SK-N-MC (cell line): Measurements from ENCODE around the gene PRR15L.
"Not testable (repeated sequence)": the region's sequence is repeated elsewhere in the genome, so short reads cannot be mapped to it uniquely, and the experiment has no call there.

ENCODE experiments used
- DNase-seq: peaks from one replicate; pipeline ENCODE4 v3.0.0-alpha.2; 2011; ENCODE audit warnings: low read depth, low spot score
- H3K27ac ChIP-seq: fragments of 200-600 bp; sonication (generic); 2 replicates; pipeline ENCODE4 v1.5.1; 2016; ENCODE audit warnings: mixed run types
- H3K36me3 ChIP-seq: fragments of 200-600 bp; sonication (generic); 2 replicates; pipeline ENCODE4 v1.6.1; 2017; ENCODE audit warnings: antibody characterized with exemption, low read length, mixed read lengths; ENCODE audit not compliant: insufficient read depth
- H3K4me3 ChIP-seq: fragments of 200-600 bp; sonication (generic); 2 replicates; pipeline ENCODE4 v1.5.1; 2016
- H3K9ac ChIP-seq: fragments of 200-600 bp; sonication (generic); 2 replicates; pipeline ENCODE4 v1.8.0; 2017; ENCODE audit warnings: mixed run types, mixed read lengths; ENCODE audit not compliant: insufficient read length
- H3K9me3 ChIP-seq: fragments of 200-600 bp; sonication (generic); 2 replicates; pipeline ENCODE4 v1.6.1; 2017; ENCODE audit warnings: low read depth, mild to moderate bottlenecking, antibody characterized with exemption, low read length, moderate library complexity, mixed read lengths
- EZH2 ChIP-seq: fragments of 200-600 bp; sonication (generic); IDR thresholded peaks from one replicate; pipeline ENCODE4 v1.6.1; 2017; ENCODE audit warnings: antibody characterized with exemption
- FOXP2 ChIP-seq: optimal IDR thresholded peaks from 2 replicates; pipeline ENCODE3; 2011; ENCODE audit warnings: mild to moderate bottlenecking, moderate library complexity; ENCODE audit not compliant: insufficient read depth; ENCODE audit errors: extremely low read length, control extremely low read depth
- POLR2AphosphoS5 ChIP-seq: IDR thresholded peaks from 2 replicates; pipeline ENCODE4 v1.6.1; 2012; ENCODE audit warnings: mild to moderate bottlenecking, low read depth, low read length, borderline replicate concordance

Gene PRR15L

GRCh38 chr17:47992216-47992615, 34.5 kb upstream of the PRR15L start:
- Histone ChIP-seq H3K4me3 (no peak overlapping the region), H3K36me3 (no peaks in the 10 kb centered on the region), H3K9ac (no peak overlapping the region), H3K27ac (no peak overlapping the region), H3K9me3 (no peaks in the 10 kb centered on the region)
- TF ChIP-seq FOXP2 (no peak), POLR2AphosphoS5 (no peak), EZH2 (no peak)
- DNase-seq, result no peak

DNA sequence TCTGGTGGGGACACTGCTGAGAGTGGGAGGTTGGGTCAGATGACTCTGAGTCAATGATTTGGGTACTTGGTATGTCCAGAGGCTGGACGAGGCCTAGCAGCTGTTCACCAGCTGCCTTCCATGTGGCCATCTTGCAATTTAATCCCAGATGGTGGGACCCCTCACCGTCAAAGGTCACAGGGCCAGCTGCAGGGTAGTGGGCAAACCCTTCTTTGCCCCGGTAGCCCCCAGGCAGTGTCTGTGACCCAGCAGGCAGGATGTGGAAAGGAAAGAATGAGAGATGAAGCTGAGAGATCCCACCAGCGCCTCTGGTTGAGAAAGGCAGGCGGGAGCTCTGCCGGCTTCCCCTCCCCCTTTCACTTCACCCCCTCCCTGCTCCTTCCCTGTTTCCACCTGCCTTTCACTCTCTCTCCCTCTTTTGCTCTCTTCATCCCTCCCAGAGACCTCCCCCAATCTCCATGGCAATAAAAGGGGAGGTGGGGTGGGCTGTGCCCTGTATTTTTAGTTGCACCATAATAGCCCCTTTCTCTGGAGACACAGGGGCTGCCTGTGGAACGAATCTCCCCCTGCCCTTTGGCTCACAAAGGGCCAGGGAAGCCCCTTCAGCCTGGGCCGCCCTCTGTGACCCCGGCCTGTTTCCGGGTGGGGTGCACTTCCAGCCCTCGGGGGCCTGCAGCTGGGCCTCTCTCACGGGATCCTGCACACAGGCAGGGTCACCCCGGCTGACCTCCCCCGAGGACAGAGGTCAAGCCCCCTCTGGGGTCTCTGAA, 33.5 kb upstream of the PRR15L start:
- no peak overlapping the region for H3K4me3 ChIP-seq
- DNase-seq, result no peak

DNA sequence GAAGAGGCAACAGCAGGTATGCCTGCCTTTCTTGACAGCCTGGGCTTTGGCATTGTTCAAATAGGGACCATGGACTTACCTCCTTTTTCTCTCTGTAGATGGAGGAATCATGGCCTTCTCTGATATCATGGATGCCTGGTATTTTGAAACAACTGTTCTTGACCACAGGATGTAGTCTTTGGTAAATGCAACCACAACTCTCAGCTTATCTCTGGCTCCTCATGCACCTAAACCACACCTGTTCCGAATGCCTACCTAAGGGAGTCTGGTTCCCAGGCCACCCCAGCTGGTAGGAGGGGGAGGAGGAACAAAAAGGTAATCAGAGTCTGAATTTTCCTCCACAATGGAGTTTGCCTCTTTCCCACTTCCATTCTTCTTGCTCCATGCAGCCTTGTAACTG, 32.0 kb upstream of the PRR15L start:
- Histone ChIP-seq H3K9ac (no peak overlapping the region), H3K27ac (no peak overlapping the region), H3K36me3 (no peaks in the 10 kb centered on the region), H3K4me3 (no peak overlapping the region), H3K9me3 (no peaks in the 10 kb centered on the region)
- no peak for DNase-seq
- TF ChIP-seq FOXP2 (no peak), EZH2 (no peak), POLR2AphosphoS5 (no peak)

More for the DNA sequence above, 33.5 kb upstream of the PRR15L start:
- H3K9me3 ChIP-seq, result no peaks in the 10 kb centered on the region
- TF ChIP-seq POLR2AphosphoS5 (no peak), FOXP2 (no peak), EZH2 (no peak)
- no peak overlapping the region for H3K9ac ChIP-seq
- H3K27ac ChIP-seq, result no peak overlapping the region
- H3K36me3 ChIP-seq, result no peaks in the 10 kb centered on the region

- H3K9ac ChIP-seq, result no peak overlapping the region
- no peak for DNase-seq
- TF ChIP-seq FOXP2 (no peak), EZH2 (no peak), POLR2AphosphoS5 (no peak)
- no peaks in the 10 kb centered on the region for H3K9me3 ChIP-seq
- H3K27ac ChIP-seq, result no peak overlapping the region
- H3K4me3 ChIP-seq, result no peak overlapping the region
- H3K36me3 ChIP-seq, result no peaks in the 10 kb centered on the region
Measured at GRCh38 chr17:47989159-47989558, 31.5 kb upstream of the PRR15L start.

- not testable (repeated sequence) for H3K4me3 ChIP-seq, H3K36me3 ChIP-seq, H3K27ac ChIP-seq, H3K9me3 ChIP-seq, DNase-seq, H3K9ac ChIP-seq
Measured at GRCh38 chr17:47988445-47988844, 30.8 kb upstream of the PRR15L start.

DNA sequence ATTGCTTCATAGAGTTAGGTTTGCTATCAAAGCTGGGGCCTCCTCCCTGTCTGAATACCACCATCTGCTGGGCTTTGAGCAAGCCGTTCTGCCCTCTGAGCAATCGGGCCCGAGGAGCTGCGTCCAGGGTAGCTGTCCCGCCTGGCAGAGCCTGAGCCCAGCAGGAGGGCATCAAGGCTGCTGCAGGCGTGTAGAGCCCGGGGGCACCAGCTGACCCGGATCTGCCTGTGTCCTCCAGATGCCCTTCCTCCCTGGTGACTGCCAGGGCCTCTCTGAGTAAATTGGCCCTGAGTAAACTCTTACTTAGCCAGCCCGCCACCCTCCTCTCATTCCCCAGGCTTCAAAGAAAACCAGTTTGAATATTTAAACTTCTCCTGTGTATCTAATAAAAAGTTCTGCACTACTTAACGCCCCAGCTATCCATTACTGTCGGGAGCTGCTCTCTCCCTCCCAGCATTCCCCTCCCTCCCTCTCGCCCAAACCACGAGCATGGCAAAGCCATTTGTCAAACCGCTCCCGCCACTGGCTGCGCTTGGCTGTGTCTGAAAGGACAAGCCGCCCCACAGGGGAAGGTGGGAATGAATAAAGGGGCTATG, 29.7 kb upstream of the PRR15L start:
- peak overlapping the region; percentile 2 for H3K9ac ChIP-seq
- H3K4me3 ChIP-seq, result no peak overlapping the region
- no peaks in the 10 kb centered on the region for H3K9me3 ChIP-seq
- peak overlapping the region; percentile 33 for H3K27ac ChIP-seq
- no peak for DNase-seq
- TF ChIP-seq POLR2AphosphoS5 (no peak), FOXP2 (no peak), EZH2 (no peak)
- no peaks in the 10 kb centered on the region; the same call in 1 of the 2 replicates for H3K36me3 ChIP-seq

- Histone ChIP-seq H3K9ac (no peak overlapping the region), H3K4me3 (no peak overlapping the region), H3K36me3 (peaks cover 5% of the 10 kb centered on the region; the same call in 1 of the 2 replicates), H3K27ac (no peak overlapping the region), H3K9me3 (no peaks in the 10 kb centered on the region)
- TF ChIP-seq FOXP2 (no peak), POLR2AphosphoS5 (no peak), EZH2 (no peak)
- no peak for DNase-seq
Measured at GRCh38 chr17:47986520-47986919, 28.8 kb upstream of the PRR15L start.

DNA sequence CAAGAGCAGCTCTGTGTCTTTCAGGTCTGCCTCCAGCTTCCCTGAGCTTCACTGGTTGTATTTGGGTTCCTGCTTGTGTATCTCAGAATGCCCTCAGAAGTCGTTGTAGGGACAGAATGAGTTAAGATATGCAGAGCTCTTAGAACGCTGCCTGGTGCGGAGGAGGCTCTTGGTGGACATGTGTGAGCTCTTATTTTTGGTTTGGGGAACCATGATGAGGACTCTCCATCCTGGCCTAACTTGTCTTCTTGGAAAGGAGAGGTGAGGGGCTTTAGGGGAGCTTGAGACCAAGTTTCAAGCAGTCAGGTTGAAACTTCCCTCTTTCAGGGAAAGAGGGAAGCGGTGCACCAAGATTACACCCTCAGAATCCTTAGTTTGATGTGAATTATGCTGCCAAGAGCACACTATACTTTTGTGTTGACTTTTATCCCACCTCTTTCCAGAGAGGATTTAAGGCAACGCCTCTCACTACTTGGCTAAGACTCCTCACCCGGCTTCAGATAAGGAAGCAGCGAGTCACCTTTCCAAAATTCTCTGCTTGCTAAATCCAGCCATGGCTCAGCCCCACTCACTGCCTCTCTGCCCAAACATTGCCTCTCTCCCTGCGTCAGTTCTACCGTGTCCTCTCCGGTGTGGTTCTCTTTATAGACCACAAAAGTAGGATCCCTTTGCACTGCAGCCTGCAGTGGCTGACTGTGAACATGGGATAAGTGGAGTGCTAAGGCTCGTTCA, 26.0 kb upstream of the PRR15L start:
- Histone ChIP-seq H3K27ac (peak overlapping the region; percentile 31; the same call in 1 of the 2 replicates), H3K36me3 (peaks cover 28% of the 10 kb centered on the region), H3K9ac (no peak overlapping the region), H3K9me3 (no peaks in the 10 kb centered on the region), H3K4me3 (no peak overlapping the region)
- DNase-seq, result no peak
- TF ChIP-seq EZH2 (no peak), POLR2AphosphoS5 (no peak), FOXP2 (no peak)
